GM21381 (cell line): Measurements from ENCODE around the gene PRKCI.
"Not testable (repeated sequence)": the region's sequence is repeated elsewhere in the genome, so short reads cannot be mapped to it uniquely, and the experiment has no call there.

Experiments used
- ATAC-seq: cut with Tn5 transposase; IDR thresholded peaks from one replicate; pipeline ENCODE4 v1.9.1; 2021; ENCODE audit warnings: mild to moderate bottlenecking, moderate library complexity; ENCODE audit not compliant: unreplicated experiment

PRKCI gene

DNA sequence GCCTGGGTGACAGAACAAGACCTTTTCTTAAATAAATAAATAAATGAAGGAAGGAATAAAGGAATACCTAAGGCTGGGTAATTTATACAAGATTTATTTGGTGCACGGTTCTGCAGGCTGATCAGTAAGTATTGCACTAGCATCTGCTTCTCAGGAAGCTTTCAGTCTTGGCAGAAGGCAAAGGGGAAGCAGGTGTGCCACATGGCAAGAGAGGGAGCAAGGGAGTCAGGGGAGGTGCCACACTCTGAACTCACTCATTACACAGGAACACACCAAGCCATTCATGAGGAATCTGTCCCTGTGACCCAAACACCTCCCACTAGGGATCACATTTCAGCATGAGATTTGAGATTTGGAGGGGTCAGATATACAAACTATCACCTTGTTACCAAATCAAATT lies 56.4 kb downstream of the PRKCI start:
- no peak for ATAC-seq

GRCh38 chr3:170290194-170290593 lies 68.0 kb downstream of the PRKCI start:
- no peak for ATAC-seq

DNA sequence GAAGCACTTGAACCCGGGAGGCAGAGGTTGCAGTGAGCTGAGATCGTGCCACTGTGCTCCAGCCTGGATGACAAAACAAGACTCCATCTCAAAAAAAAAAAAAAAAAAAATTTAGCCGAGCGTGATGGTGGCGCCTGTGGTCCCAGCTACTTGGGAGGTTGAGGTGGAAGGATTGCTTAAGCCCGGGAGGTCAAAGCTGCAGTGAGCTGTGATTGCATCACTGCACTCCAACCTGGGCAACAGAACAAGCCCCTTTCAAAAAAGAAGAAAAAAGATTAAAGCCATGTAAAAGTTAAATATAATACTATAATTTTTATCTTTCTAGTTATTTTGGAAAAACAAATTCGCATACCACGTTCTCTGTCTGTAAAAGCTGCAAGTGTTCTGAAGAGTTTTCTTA lies 73.4 kb downstream of the PRKCI start:
- no peak for ATAC-seq

DNA sequence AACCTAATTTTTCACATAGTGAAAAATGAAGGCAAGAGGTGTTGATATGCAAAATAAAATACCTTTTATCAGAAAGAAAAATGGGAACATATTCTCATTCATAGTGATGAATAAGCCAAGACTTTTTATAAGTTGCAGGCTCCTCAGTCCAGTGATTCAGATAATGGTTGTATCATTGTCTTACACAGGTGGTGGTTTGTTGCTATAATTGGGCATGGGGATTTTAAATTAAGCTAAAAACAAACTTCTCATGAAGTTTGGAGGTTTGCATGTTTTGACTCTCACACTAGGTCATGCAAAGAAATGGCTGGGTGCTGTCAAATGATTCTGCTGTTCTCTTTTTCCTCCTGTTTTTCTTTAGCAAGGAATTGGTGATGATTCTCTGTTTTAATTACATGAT lies 74.5 kb downstream of the PRKCI start:
- no peak for ATAC-seq

DNA sequence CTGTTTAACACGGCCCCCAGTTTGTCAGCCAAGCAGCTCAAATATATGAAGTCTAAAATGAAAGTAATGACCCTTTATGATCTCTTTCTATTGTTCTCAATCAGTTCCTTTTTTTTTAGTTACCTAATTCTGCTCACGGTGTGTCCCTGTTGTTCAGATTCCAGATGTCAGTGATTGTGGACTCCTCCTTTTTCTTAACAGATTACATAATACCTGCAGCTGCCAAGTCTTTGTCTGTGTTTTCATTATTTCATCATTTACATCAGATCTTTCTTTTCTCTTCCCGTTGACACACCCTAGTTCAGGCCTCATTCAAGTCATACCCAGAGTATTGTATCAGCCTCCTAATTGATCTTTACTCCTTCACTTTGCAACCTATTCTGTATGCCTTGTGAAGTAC lies 79.2 kb downstream of the PRKCI start:
- no peak for ATAC-seq

GRCh38 chr3:170302008-170302407 lies 79.8 kb downstream of the PRKCI start:
- ATAC-seq, result no peak

GRCh38 chr3:170306015-170306414 lies 83.8 kb downstream of the PRKCI start:
- ATAC-seq, result no peak

DNA sequence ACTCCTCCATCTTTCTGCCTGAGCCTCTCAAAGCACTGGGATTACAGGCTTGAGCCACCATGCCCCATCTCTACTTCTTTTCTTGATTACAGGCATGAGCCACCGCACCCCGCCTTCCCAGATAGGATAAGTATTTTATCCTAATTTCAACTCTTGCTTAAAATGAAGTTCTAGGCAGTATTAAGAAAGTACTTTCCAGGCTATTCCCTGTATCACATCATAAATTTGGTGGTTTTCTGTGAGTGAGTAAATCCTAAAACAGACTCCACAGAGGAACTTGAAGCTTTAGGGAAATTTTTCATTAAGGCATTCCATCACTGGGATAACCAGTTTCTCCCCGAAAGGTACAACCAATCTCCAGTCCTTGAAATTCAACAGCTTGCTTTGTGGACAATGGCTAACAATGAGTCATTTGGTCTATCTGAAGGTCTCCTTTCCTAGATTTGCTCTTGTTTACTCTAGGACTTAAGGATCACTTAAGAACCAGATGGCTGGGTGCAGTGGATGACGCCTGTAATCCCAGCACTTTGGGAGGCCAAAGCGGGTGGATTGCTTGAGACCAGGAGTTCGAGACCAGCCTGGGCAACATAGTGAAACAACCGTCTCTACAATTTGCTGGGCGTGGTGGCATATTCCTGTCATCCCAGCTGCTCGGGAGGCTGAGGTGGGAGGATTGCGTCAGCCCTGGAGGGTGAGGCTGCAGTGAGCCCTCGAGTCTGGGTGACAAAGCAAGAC lies 85.6 kb downstream of the PRKCI start:
- ATAC-seq, result no peak

DNA sequence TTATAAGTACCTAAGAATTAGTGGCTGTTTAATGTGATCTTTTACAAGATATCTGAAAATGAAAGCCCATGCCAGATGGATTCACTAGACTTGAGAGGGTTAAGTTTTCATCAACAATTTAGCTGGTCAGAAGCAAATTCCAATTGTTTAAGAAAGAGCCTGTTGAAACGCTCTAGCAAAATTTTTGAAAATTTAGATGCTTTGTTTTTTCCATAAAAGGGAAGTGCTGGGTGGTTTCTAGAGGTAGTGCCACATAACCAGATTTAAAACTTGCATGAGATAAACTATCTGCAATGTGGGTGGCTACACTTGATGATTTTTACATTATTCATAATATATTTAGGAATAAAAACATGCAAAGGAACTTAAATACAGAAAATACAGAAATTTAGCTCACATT lies 86.8 kb downstream of the PRKCI start:
- no peak for ATAC-seq

DNA sequence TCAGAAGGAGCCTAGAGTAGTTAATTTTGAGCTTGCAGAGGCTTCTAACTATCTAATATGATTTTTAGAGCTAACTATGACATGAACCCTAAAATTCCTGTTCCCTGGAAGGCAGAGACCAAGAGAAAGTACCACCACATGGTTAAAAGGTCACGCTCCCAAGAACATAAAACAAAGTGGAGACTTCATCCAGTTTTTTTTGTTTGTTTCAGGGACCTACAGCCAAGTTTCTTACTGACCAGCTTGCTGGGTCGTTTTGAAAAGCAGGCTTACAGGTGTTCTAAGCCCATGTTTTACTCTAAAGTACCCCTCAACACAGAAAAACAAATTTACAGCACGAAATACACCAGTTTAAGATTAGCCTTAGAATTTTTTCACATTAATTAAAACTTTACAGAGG lies 95.7 kb downstream of the PRKCI start:
- no peak for ATAC-seq

- no peak for ATAC-seq
Observed at GRCh38 chr3:170320461-170321121, 98.4 kb downstream of the PRKCI start.

- ATAC-seq, result no peak
Observed at GRCh38 chr3:170321321-170322034, 99.3 kb downstream of the PRKCI start.

GRCh38 chr3:170322566-170323269 lies 100.5 kb downstream of the PRKCI start:
- ATAC-seq, result no peak

- ATAC-seq, result no peak
Observed at GRCh38 chr3:170323331-170323730, 101.1 kb downstream of the PRKCI start.

DNA sequence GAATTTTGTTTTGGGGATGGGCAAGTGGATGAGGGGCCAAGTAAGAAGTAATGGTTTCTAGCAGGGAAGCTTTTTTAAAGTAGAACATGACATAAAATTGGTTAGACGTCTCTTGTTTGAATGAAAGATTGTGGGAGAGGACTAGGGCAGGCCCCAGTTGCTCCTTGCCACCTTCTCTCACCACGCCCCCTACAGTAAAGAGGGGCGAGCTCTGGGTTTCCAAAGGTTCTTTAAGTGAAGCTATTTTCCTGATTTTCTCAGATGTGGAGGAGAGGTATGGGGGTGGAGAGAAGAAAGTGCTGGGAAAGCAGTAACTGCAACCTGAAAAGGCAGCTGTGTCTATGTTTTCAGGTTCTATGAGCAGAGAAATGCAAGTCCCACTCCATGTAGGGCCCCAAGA lies 102.7 kb downstream of the PRKCI start:
- no peak for ATAC-seq

GRCh38 chr3:170327040-170327808 lies 105.0 kb downstream of the PRKCI start:
- no peak for ATAC-seq

DNA sequence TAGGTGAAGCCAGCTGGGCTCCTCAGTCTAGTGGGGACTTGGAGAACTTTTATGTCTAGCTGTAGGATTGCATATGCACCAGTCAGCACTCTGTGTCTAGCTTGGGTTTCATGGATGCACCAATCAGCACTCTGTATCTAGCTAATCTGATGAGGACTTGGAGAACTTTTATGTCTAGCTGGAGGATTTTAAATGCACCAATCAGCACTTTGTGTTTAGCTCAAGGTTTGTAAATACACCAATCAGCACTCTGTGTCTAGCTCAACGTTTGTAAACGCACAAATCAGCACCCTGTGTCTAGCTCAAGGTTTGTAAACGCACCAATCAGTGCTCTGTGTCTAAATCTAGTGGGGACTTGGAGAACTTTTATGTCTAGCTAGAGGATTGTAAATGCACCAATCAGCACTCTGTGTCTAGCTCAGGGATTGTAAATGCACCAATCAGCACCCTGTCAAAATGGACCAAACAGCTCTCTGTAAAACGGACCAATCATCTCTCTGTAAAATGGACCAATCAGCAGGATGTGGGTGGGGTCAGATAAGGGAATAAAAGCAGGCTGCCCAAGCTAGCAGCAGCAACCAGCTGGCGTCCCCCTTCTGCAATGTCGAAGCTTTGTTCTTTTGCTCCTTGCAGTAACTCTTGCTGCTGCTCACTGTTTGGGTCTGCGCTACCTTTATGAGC lies 105.8 kb downstream of the PRKCI start:
- not testable (repeated sequence) for ATAC-seq

DNA sequence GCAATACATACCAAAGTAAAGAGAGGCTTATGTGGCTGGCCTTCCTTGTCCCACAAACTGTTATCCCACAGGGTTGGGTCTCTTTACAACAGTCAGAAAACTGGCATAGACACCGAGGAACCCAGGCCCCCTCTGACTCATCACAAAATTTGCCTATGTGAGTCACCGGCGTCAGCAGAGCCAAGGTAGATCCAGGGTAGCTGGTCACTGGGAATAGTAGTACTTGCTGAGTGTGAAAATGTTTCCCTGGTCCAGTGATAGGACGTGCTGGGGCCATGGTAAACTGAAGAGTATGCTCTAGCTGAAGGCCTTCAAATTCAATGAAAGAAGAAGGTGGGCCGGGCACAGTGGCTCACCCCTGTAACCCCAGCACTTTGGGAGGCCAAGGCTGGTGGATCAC lies 108.1 kb downstream of the PRKCI start:
- no peak for ATAC-seq

GRCh38 chr3:170331143-170331542 lies 108.9 kb downstream of the PRKCI start:
- ATAC-seq, result no peak

DNA sequence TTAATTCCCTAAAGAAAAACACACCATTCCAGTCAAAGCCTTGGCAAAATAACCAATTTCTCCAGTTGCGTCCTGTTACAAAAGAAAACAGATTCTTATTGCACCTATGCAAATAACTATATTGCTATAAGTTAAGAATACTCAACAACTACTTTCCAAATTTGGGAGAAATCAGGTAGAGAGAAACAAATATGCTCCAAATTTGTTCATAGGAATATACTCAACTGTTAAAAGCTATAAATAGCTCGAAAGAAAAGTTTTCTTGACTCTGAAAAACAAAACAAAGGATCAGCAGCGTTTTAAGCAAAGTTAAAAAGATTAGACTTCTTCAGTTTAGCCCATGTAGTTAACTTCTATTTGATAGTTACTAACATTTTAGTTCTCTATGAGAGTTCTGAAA lies 115.2 kb downstream of the PRKCI start:
- ATAC-seq, result no peak
